Liver (tissue), 3 donors: Measurements from ENCODE around the gene TAAR1.

Experiments
- GABPA ChIP-seq, 2 donors: IDR thresholded peaks in 1 of 2; conservative IDR thresholded peaks in 1 of 2; 2 replicates each; pipeline ENCODE4 v1.6.1; 2016; ENCODE audit warnings: antibody characterized with exemption in 2 of 2, mild to moderate bottlenecking in 1 of 2, moderate library complexity in 1 of 2
- RAD21 ChIP-seq, 2 donors: IDR thresholded peaks; 2 replicates each; pipeline ENCODE4 v1.6.1; 2016; ENCODE audit warnings: antibody characterized with exemption in 2 of 2, mild to moderate bottlenecking in 2 of 2
- RXRA ChIP-seq, 2 donors: IDR thresholded peaks; 2 replicates each; pipeline ENCODE4 v1.6.1; 2017 to 2018; ENCODE audit warnings: antibody characterized with exemption in 2 of 2, mild to moderate bottlenecking in 1 of 2
- SP1 ChIP-seq: IDR thresholded peaks from 2 replicates; pipeline ENCODE4 v1.6.1; 2018; ENCODE audit warnings: antibody characterized with exemption, mild to moderate bottlenecking
- YY1 ChIP-seq: IDR thresholded peaks from 2 replicates; pipeline ENCODE4 v1.6.1; 2016; ENCODE audit warnings: antibody characterized with exemption, mild to moderate bottlenecking
- TF ChIP-seq, protein P1 (sequence below): fragments of 150-350 bp; IDR thresholded peaks from 2 replicates; pipeline ENCODE4 v1.5.1; 2017; ENCODE audit warnings: improper control_type of control experiment, low read depth, low read length; ENCODE audit not compliant: missing input control
- TF ChIP-seq, protein P2 (sequence below): IDR thresholded peaks from 2 replicates; pipeline ENCODE4 v1.6.1; 2016; ENCODE audit warnings: antibody characterized with exemption
- donor health status: healthy.
- donor health status: healthy.

DNA sequence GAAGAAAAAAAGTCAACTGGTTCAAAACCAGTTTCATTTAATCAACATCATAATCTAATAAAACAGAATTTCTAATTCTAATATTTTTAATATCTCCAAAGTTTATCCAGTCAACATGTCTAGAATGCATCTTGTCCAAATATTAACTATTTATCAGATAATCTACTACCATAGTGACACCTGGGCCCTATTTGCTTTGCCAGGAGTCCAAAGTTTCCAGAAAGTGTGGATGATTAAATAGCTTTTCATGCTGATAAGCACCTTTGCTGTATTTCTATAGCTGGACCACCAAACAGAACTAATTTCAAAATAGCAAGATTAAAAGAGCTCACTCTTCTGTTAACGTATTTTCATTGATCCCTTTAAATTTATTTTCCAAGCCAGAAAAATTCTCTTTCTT lies 12.3 kb upstream of the TAAR1 start:
- TF ChIP-seq, protein P1, sequence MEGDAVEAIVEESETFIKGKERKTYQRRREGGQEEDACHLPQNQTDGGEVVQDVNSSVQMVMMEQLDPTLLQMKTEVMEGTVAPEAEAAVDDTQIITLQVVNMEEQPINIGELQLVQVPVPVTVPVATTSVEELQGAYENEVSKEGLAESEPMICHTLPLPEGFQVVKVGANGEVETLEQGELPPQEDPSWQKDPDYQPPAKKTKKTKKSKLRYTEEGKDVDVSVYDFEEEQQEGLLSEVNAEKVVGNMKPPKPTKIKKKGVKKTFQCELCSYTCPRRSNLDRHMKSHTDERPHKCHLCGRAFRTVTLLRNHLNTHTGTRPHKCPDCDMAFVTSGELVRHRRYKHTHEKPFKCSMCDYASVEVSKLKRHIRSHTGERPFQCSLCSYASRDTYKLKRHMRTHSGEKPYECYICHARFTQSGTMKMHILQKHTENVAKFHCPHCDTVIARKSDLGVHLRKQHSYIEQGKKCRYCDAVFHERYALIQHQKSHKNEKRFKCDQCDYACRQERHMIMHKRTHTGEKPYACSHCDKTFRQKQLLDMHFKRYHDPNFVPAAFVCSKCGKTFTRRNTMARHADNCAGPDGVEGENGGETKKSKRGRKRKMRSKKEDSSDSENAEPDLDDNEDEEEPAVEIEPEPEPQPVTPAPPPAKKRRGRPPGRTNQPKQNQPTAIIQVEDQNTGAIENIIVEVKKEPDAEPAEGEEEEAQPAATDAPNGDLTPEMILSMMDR, result no peak
- TF ChIP-seq YY1 (peak; percentile 21), SP1 (peak; percentile 25), GABPA (IDR thresholded peaks at IDR 0.05 in 1 of 2, conservative IDR thresholded peaks at IDR 0.05 in 1 of 2) (no peak), RAD21 (IDR thresholded peaks at IDR 0.05) (peak; percentile 29 to 37), RXRA (IDR thresholded peaks at IDR 0.05) (no peak)
- TF ChIP-seq, protein P2, sequence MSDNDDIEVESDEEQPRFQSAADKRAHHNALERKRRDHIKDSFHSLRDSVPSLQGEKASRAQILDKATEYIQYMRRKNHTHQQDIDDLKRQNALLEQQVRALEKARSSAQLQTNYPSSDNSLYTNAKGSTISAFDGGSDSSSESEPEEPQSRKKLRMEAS, result no peak
